Stimulated activated CD8-positive, alpha-beta memory T cell treated with anti-CD3 and anti-CD28 coated beads, Interleukin-7, amount 100 ng/mL, for 4 hours (primary cell): ENCODE measurements around the gene SRCIN1.
"Not testable (repeated sequence)": the region's sequence is repeated elsewhere in the genome, so short reads cannot be mapped to it uniquely, and the experiment has no call there.

Source experiments
- DNase-seq, 2 donors: peaks; one replicate each; pipeline ENCODE4 v3.0.0-alpha.2; 2020; ENCODE audit warnings: low read depth in 2 of 2

The SRCIN1 gene

GRCh38 chr17:38508954-38509771 is 96.6 kb downstream of the SRCIN1 start:
- peak; percentile 43 to 53 for DNase-seq

- DNase-seq, result no peak
These were observed 97.2 kb downstream of the SRCIN1 start for GRCh38 chr17:38508570-38508950.

GRCh38 chr17:38507921-38508569 is 97.7 kb downstream of the SRCIN1 start:
- DNase-seq, result no peak

GRCh38 chr17:38507436-38507835 is 98.3 kb downstream of the SRCIN1 start:
- no peak for DNase-seq

- DNase-seq, result no peak
These were observed 101.5 kb downstream of the SRCIN1 start for GRCh38 chr17:38504216-38504615.

GRCh38 chr17:38503286-38503913 is 102.4 kb downstream of the SRCIN1 start:
- DNase-seq, result not testable (repeated sequence)

GRCh38 chr17:38501718-38502117 is 104.0 kb downstream of the SRCIN1 start:
- DNase-seq, result not testable (repeated sequence)

- DNase-seq, result not testable (repeated sequence)
These were observed 106.5 kb downstream of the SRCIN1 start for GRCh38 chr17:38499230-38499629.

- DNase-seq, result no peak
These were observed 107.4 kb downstream of the SRCIN1 start for GRCh38 chr17:38498353-38498752.

GRCh38 chr17:38497656-38498055 is 108.1 kb downstream of the SRCIN1 start:
- DNase-seq, result not testable (repeated sequence)

GRCh38 chr17:38494152-38494551 is 111.6 kb downstream of the SRCIN1 start:
- DNase-seq, result not testable (repeated sequence)

GRCh38 chr17:38492067-38493040 is 113.4 kb downstream of the SRCIN1 start:
- DNase-seq, result peak; percentile 78 to 88

GRCh38 chr17:38491346-38492066 is 114.2 kb downstream of the SRCIN1 start:
- not testable (repeated sequence) for DNase-seq

GRCh38 chr17:38489774-38490173 is 116.0 kb downstream of the SRCIN1 start:
- not testable (repeated sequence) for DNase-seq

- DNase-seq, result peak in 1 of 2 donors; percentile 31
These were observed 120.0 kb downstream of the SRCIN1 start for GRCh38 chr17:38485681-38486298.

- no peak for DNase-seq
These were observed 120.6 kb downstream of the SRCIN1 start for GRCh38 chr17:38485146-38485468.

- DNase-seq, result peak; percentile 35
These were observed 121.3 kb downstream of the SRCIN1 start for GRCh38 chr17:38484242-38485145.

GRCh38 chr17:38482700-38483043 is 123.1 kb downstream of the SRCIN1 start:
- DNase-seq, result not testable (repeated sequence)

GRCh38 chr17:38482039-38482699 is 123.6 kb downstream of the SRCIN1 start:
- not testable (repeated sequence) for DNase-seq
